ENCODE data around the gene RNPEPL1.

The RNPEPL1 gene

GRCh38 chr2:240588006-240588655 is 19.8 kb downstream of the RNPEPL1 start:
- DNase-seq (ENCODE audit: extremely low spot score, insufficient read length, low read depth) (no peak), FAIRE-seq (no peak)

- FAIRE-seq (no peak), DNase-seq (ENCODE audit: extremely low spot score, insufficient read length, low read depth) (no peak)
Observed at GRCh38 chr2:240588669-240589068, 20.4 kb downstream of the RNPEPL1 start.

GRCh38 chr2:240589375-240589774 is 21.1 kb downstream of the RNPEPL1 start:
- DNase-seq (ENCODE audit: extremely low spot score, insufficient read length, low read depth) (no peak), FAIRE-seq (no peak)

GRCh38 chr2:240589850-240590525 is 21.7 kb downstream of the RNPEPL1 start:
- DNase-seq (ENCODE audit: extremely low spot score, insufficient read length, low read depth) (no peak), FAIRE-seq (no peak)

- DNase-seq (ENCODE audit: extremely low spot score, insufficient read length, low read depth) (no peak), FAIRE-seq (no peak)
Observed at GRCh38 chr2:240590681-240591111, 22.4 kb downstream of the RNPEPL1 start.

GRCh38 chr2:240591226-240591625 is 22.9 kb downstream of the RNPEPL1 start:
- no peak for FAIRE-seq
- no peak for DNase-seq (ENCODE audit: extremely low spot score, insufficient read length, low read depth)

- DNase-seq (ENCODE audit: extremely low spot score, insufficient read length, low read depth): no peak
- no peak for FAIRE-seq
Observed at GRCh38 chr2:240591784-240592183, 23.5 kb downstream of the RNPEPL1 start.

- DNase-seq (ENCODE audit: extremely low spot score, insufficient read length, low read depth): no peak
- FAIRE-seq: no peak
Observed at GRCh38 chr2:240593026-240593702, 24.9 kb downstream of the RNPEPL1 start.

- no peak for DNase-seq (ENCODE audit: extremely low spot score, insufficient read length, low read depth)
- no peak for FAIRE-seq
Observed at GRCh38 chr2:240593703-240594451, 25.6 kb downstream of the RNPEPL1 start.

GRCh38 chr2:240594511-240595380 is 26.5 kb downstream of the RNPEPL1 start:
- DNase-seq (ENCODE audit: extremely low spot score, insufficient read length, low read depth) (no peak), FAIRE-seq (no peak)

- no peak for FAIRE-seq
Observed at GRCh38 chr2:240595381-240596079, 27.2 kb downstream of the RNPEPL1 start.

GRCh38 chr2:240596080-240596460 is 27.8 kb downstream of the RNPEPL1 start:
- no peak for DNase-seq (ENCODE audit: extremely low spot score, insufficient read length, low read depth)

More at GRCh38 chr2:240595381-240596079, 27.2 kb downstream of the RNPEPL1 start:
- DNase-seq (ENCODE audit: extremely low spot score, insufficient read length, low read depth): no peak

GRCh38 chr2:240596491-240596931 is 28.2 kb downstream of the RNPEPL1 start:
- no peak for DNase-seq (ENCODE audit: extremely low spot score, insufficient read length, low read depth)

More at GRCh38 chr2:240596080-240596460, 27.8 kb downstream of the RNPEPL1 start:
- FAIRE-seq: no peak

GRCh38 chr2:240597054-240597418 is 28.8 kb downstream of the RNPEPL1 start:
- FAIRE-seq (no peak), DNase-seq (ENCODE audit: extremely low spot score, insufficient read length, low read depth) (no peak)

More at GRCh38 chr2:240596491-240596931, 28.2 kb downstream of the RNPEPL1 start:
- FAIRE-seq: no peak

GRCh38 chr2:240597419-240598181 is 29.3 kb downstream of the RNPEPL1 start:
- no peak for FAIRE-seq

GRCh38 chr2:240598311-240598911 is 30.1 kb downstream of the RNPEPL1 start:
- DNase-seq (ENCODE audit: extremely low spot score, insufficient read length, low read depth) (no peak), FAIRE-seq (no peak)

More at GRCh38 chr2:240597419-240598181, 29.3 kb downstream of the RNPEPL1 start:
- DNase-seq (ENCODE audit: extremely low spot score, insufficient read length, low read depth): no peak

GRCh38 chr2:240599141-240599583 is 30.9 kb downstream of the RNPEPL1 start:
- FAIRE-seq: no peak
- no peak for DNase-seq (ENCODE audit: extremely low spot score, insufficient read length, low read depth)
